Glutamatergic neuron (in vitro differentiated cells): ENCODE results near the gene DDIAS. TPM values are rescaled to one million over a fixed set of nuclear protein-coding genes. Genes with fewer than 3 reads are reported as not detected.

Source experiments
- DNase-seq: peaks from one replicate; pipeline ENCODE4 v3.0.0; 2022
- H3K27ac Mint-ChIP-seq: one replicate; pipeline ENCODE4 v1.8.0; 2020; ENCODE audit warnings: mild to moderate bottlenecking, mixed read lengths, inconsistent platforms; ENCODE audit not compliant: unreplicated experiment
- H3K27me3 Mint-ChIP-seq: one replicate; pipeline ENCODE4 v1.8.0; 2020; ENCODE audit warnings: mild to moderate bottlenecking, moderate library complexity, mixed read lengths, inconsistent platforms; ENCODE audit not compliant: unreplicated experiment
- H3K36me3 Mint-ChIP-seq: one replicate; pipeline ENCODE4 v1.8.0; 2020; ENCODE audit warnings: mild to moderate bottlenecking, mixed read lengths, inconsistent platforms; ENCODE audit not compliant: unreplicated experiment
- H3K4me1 Mint-ChIP-seq: one replicate; pipeline ENCODE4 v1.8.0; 2020; ENCODE audit warnings: mild to moderate bottlenecking, low read depth, mixed read lengths, inconsistent platforms; ENCODE audit not compliant: unreplicated experiment
- H3K4me3 Mint-ChIP-seq: one replicate; pipeline ENCODE4 v1.8.0; 2020; ENCODE audit warnings: mild to moderate bottlenecking, mixed read lengths, inconsistent platforms; ENCODE audit not compliant: unreplicated experiment
- H3K9me3 Mint-ChIP-seq: one replicate; pipeline ENCODE4 v1.8.0; 2020; ENCODE audit warnings: mild to moderate bottlenecking, moderate library complexity, mixed read lengths, inconsistent platforms; ENCODE audit not compliant: unreplicated experiment
- CTCF ChIP-seq: fragments of 200-600 bp; sonication (generic); IDR thresholded peaks from one replicate; pipeline ENCODE4 v1.5.0; 2021; ENCODE audit not compliant: partially characterized antibody, unreplicated experiment
- total RNA-seq: library from RNA; stranded (reverse); fragmentation: NEBNext Ultra II Directional; extraction: Animal tissue kit (Norgen Biotek cat#: 25700); gene quantifications from one replicate; pipeline ENCODE4 v1.2.1, GENCODE V29; 2021; ENCODE audit not compliant: unreplicated experiment

The DDIAS gene
- total RNA-seq, 1 donor from 2014 or later: 2.0 TPM

- no peak for TF ChIP-seq CTCF
- no peak overlapping the region for H3K4me3 Mint-ChIP-seq
- H3K27ac Mint-ChIP-seq: no peak overlapping the region
- no peaks in the 10 kb centered on the region for H3K36me3 Mint-ChIP-seq
- peaks cover 3% of the 10 kb centered on the region for H3K4me1 Mint-ChIP-seq
- no peak for DNase-seq
- H3K9me3 Mint-ChIP-seq: peaks cover 2% of the 10 kb centered on the region
- H3K27me3 Mint-ChIP-seq: no peaks in the 10 kb centered on the region
These were observed 77.0 kb downstream of the DDIAS start for GRCh38 chr11:82978422-82979099.

GRCh38 chr11:82979824-82980223 lies 78.3 kb downstream of the DDIAS start:
- H3K27ac Mint-ChIP-seq: no peak overlapping the region
- no peaks in the 10 kb centered on the region for H3K27me3 Mint-ChIP-seq
- no peak overlapping the region for H3K4me3 Mint-ChIP-seq
- no peaks in the 10 kb centered on the region for H3K36me3 Mint-ChIP-seq
- H3K4me1 Mint-ChIP-seq: peaks cover 6% of the 10 kb centered on the region
- no peak for DNase-seq
- no peak for TF ChIP-seq CTCF
- H3K9me3 Mint-ChIP-seq: peaks cover 3% of the 10 kb centered on the region

GRCh38 chr11:82980292-82980691 lies 78.8 kb downstream of the DDIAS start:
- no peak overlapping the region for H3K27ac Mint-ChIP-seq
- no peaks in the 10 kb centered on the region for H3K27me3 Mint-ChIP-seq
- peaks cover 3% of the 10 kb centered on the region for H3K9me3 Mint-ChIP-seq

GRCh38 chr11:82980947-82981346 lies 79.4 kb downstream of the DDIAS start:
- no peak overlapping the region for H3K4me3 Mint-ChIP-seq
- DNase-seq: no peak
- H3K4me1 Mint-ChIP-seq: peaks cover 6% of the 10 kb centered on the region
- TF ChIP-seq CTCF: no peak
- H3K27ac Mint-ChIP-seq: no peak overlapping the region
- peaks cover 2% of the 10 kb centered on the region for H3K27me3 Mint-ChIP-seq
- H3K36me3 Mint-ChIP-seq: no peaks in the 10 kb centered on the region
- peaks cover 3% of the 10 kb centered on the region for H3K9me3 Mint-ChIP-seq

More at GRCh38 chr11:82980292-82980691, 78.8 kb downstream of the DDIAS start:
- H3K36me3 Mint-ChIP-seq: no peaks in the 10 kb centered on the region
- H3K4me3 Mint-ChIP-seq: no peak overlapping the region
- peaks cover 6% of the 10 kb centered on the region for H3K4me1 Mint-ChIP-seq
- DNase-seq: no peak
- no peak for TF ChIP-seq CTCF

GRCh38 chr11:82981852-82982251 lies 80.3 kb downstream of the DDIAS start:
- DNase-seq: no peak
- Mint-ChIP-seq H3K4me3 (no peak overlapping the region), H3K27me3 (peaks cover 2% of the 10 kb centered on the region), H3K36me3 (no peaks in the 10 kb centered on the region), H3K9me3 (peaks cover 3% of the 10 kb centered on the region), H3K4me1 (peaks cover 2% of the 10 kb centered on the region), H3K27ac (no peak overlapping the region)
- TF ChIP-seq CTCF: no peak

Other genes with a start within 250 kb of the DDIAS start
- gene FAM181B, start 167.9 kb upstream of the DDIAS start, total RNA-seq: 0.47 TPM
- 12.3 TPM for gene PRCP, start 1.3 kb upstream of the DDIAS start, total RNA-seq
- gene RAB30, start 170.2 kb downstream of the DDIAS start, total RNA-seq: 59.4 TPM